M059J (cell line): ENCODE measurements around the gene SULT1B1. TPM values are rescaled to one million over a fixed set of nuclear protein-coding genes. Genes with fewer than 3 reads are reported as not detected.
"Not testable (repeated sequence)": the region's sequence is repeated elsewhere in the genome, so short reads cannot be mapped to it uniquely, and the experiment has no call there.

Experiments
- DNase-seq: peaks from one replicate; pipeline ENCODE4 v3.0.0-alpha.2; 2012; ENCODE audit warnings: low read depth
- total RNA-seq: library from RNA; depleted of rRNA; stranded (reverse); fragments of >200 nt; shearing (Covaris generic); gene quantifications from 2 replicates; pipeline ENCODE4 v1.2.3, GENCODE V29; 2014; rRNA removed

The SULT1B1 gene
- total RNA-seq = not detected in 2 replicates

GRCh38 chr4:69760455-69760854, at the start of gene SULT1B1:
Gene SULT1B1 (minus strand): TSS chr4:69760620. CDS start chr4:69755217, 5,403 bp downstream.
- DNase-seq = no peak

- DNase-seq = no peak
These were observed 40.2 kb upstream of the SULT1B1 start for GRCh38 chr4:69800599-69800998.

- no peak for DNase-seq
These were observed 38.9 kb upstream of the SULT1B1 start for GRCh38 chr4:69799337-69799736.

- no peak for DNase-seq
These were observed 33.3 kb upstream of the SULT1B1 start for GRCh38 chr4:69793732-69794131.

- DNase-seq = no peak
These were observed 27.5 kb upstream of the SULT1B1 start for GRCh38 chr4:69787879-69788278.

DNA sequence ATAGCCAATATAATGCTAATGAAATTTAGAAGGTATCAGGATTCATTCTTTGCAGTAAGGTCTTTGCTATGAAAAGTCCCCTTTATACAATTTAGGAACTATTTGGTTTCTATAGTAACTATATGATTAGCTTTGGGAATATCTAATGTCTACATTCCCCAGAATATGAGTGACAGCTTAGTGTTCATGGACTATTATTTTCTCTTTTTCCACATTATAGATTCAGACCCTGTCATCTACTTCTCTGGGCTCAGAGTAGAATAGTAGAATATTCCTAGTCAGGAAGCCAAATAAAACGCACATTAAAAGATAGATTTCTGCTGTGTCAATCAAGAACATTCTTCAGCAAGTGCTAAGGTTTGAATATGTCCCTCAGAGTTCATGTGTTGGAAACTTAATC, 26.1 kb upstream of the SULT1B1 start:
- DNase-seq = no peak

- no peak for DNase-seq
These were observed 24.9 kb upstream of the SULT1B1 start for GRCh38 chr4:69785211-69785831.

DNA sequence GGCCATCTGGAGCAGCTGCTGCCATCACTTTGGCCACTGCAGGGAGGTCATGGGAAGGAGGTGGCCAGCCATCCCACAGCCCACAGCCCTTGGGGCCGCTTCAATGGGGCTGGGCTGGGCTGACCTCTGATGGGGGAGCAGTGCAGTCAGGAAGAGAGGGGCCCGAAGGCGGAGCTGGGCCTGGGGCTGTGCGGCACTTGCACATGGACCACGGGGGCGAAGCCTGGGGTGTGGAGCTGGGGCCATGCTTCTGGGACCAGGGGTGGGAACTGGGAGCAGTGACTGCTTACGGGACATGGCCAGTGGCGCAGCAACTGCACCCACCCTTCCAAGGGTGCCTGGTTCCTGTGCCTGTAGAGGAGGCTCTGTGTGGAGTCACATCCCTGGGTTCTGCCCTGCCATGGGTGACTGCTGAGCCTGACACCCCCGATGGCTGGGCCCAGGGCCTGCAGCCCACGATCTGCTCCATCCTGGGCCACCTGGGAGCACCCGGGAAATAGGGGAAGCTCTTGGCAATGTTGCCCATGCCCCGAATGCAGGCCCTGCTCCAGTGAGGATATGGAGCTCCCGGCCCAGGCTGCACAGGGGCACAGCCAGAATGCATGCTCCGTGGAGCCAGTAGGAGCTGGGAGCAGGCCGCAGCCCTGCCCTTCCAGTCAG, 22.4 kb upstream of the SULT1B1 start:
- DNase-seq = no peak

DNA sequence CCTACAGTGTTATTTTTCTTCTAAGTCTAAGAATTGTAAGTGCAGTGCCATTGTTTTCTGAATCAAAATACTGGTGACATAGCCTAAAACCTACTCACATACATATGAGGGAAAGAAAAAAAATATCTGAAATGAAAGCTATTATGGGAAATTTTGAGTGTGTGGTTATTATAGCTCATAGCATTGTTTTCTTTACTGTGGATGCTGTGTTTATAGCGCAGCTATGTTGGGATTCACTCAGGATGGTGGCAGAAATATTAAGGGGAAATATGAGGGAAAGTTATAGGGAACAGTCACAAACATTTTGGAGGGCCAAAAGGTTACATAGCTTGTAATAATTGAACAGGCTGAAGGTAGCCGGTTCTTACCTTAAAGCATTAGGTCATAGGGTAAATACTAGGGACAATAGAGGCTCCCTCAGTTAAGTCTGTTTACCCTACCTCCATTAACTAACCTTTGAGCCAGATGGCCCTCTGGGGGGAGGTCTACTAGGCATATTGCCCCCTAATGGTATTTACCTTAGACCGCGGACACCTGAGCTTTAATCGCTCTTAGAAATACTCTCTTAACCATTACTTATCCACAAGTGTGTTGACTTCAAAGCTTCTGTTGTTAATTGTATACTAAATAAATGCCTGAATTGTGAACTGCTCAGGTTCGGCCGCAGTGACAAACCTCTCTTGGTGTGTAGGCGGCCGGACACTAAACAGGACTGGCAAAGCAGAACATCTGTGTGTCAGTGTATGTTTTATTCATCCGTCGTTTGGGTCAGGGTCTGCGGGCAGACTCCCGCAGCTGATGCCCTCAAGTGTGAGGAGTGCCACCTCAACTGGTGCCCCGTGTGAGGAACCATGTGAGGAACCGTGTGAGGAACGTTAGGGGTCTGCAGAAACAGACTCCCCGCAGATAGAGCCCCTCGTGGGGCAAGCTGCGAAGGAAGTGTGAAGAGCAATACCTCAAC, 21.3 kb upstream of the SULT1B1 start:
- no peak for DNase-seq

- no peak for DNase-seq
These were observed 19.7 kb upstream of the SULT1B1 start for GRCh38 chr4:69780141-69780540.

- DNase-seq = no peak
These were observed 16.3 kb upstream of the SULT1B1 start for GRCh38 chr4:69776696-69777095.

DNA sequence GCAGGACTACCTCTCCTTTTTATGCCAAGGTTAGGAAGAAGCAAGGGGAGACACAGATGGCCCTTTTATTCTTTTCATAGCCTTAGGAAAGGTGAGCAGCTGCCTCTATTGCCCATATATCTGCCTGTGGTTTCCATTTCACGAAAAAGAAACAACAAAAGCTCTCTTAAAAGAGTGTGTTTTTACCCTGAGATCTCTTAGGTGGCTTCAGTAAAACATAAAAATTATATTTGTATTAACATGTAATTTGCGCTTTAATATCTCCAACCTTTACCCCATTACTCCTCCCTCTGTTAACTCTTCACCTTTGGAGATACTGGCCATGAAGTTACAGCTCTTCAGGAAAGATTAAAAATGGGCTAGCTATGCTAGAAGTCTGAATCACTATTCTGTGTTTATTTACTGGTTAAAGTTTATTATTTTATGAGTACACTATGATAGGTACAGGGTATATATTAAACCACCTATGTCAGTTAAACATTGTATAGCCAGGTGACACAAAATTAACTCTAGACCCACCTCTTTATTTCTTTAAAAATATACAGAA, 15.0 kb upstream of the SULT1B1 start:
- no peak for DNase-seq

GRCh38 chr4:69773484-69773883, 13.1 kb upstream of the SULT1B1 start:
- DNase-seq = no peak

DNA sequence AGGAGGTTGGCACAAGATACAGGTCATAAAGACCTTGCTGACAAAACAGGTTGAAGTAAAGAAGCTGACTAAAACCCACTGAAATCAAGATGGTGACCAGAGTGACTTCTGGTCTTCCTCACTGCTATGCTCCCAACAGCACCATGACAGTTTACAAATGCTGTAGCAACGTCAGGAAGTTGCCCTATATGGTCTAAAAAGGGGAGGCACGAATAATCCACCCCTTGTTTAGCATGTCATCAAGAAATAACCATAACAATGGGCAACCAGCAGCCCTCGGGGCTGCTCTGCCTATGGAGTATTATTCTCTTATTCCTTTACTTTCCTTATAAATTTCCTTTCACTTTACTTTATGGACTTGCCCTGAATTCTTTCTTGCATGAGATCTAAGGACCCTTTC, 8.1 kb upstream of the SULT1B1 start:
- not testable (repeated sequence) for DNase-seq

- no peak for DNase-seq
These were observed 5.3 kb upstream of the SULT1B1 start for GRCh38 chr4:69765751-69766150.

GRCh38 chr4:69764311-69764710, 3.9 kb upstream of the SULT1B1 start:
- DNase-seq = no peak

DNA sequence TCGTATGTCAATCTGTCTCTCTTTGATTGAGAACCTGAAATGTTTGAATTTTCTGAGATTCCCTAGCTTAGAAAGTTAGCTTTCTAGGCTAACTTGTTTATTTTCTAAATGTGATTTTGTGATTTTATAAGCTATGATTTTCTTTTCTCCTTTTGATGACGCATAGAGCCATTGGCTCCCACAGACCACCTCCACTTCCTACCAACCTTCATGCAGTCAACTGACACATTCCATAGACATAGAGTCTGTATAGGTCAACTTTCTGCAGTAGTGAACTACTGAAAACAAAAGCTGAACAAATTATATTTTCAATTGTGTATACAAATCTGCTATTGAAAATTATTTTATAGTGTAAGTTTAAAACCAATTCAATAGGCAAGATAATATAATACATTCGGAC, 2.8 kb upstream of the SULT1B1 start:
- DNase-seq = no peak

DNA sequence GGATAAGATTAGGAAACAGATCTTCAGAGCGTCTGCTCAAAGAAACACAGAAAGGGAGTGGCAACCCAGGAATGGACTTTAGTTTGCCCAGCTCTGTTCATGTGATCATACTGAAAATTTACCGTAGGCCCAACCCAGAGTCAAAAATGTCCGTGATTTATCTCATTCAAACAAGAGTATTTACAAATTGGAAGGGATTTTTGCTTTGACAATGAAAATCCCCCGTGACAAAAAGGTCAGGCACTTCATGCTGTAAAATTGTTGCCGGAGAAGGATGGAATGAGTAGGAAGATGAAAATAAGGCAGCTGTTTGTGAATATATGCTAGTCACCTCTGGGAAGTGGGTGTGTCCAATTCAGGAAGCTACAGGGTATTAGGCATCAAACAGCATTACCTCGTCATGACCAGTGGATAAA, 1.2 kb downstream of the SULT1B1 start:
- no peak for DNase-seq

DNA sequence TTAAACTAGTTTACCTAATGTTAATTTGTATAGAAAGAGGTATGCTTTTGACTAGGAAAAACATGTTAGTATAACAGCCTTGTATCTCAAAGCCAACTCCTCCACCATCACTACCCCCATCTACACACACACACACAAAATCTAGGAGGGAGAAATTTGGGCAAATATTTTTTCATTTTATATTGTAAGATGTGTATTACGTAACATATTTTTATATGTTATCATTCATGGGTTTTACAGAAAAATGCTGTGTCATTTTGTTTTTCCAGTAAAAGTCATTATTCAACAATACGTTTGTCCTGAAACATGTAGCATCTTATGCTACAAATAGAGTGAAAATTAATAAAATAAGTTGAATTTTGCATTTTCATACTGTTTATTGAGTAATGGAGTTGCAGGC, 3.0 kb downstream of the SULT1B1 start:
- DNase-seq = no peak

DNA sequence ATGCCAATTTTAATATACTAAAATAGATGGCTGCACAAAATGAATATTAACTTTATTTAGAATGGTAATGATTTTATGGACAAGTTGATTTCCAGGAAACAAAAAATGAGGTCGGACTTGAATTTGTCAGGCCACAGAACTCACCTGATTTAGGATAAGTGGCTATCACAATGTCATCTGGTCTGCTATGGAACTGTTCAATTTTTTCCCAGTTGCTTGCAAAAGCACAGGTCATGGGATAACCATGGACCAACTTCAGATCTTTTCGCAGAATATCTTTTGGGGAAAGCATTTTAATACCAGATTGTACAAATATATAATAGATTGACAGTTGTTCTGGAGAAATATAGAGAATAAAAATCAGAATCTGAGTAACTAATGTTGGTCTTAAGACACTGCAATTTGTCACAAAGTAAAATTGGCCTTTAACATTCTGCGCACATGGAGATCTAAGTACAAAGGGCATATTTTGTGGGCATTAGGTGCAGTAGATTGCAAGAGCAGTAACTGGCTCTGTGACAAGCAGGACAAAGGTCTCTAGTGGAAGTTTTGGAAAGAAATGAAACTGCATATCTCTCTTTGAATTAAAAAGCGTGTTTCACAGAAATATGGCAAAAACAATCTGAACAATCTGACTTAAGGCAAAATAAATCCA, 5.4 kb downstream of the SULT1B1 start:
- no peak for DNase-seq

GRCh38 chr4:69753686-69754085, 6.7 kb downstream of the SULT1B1 start:
- no peak for DNase-seq

DNA sequence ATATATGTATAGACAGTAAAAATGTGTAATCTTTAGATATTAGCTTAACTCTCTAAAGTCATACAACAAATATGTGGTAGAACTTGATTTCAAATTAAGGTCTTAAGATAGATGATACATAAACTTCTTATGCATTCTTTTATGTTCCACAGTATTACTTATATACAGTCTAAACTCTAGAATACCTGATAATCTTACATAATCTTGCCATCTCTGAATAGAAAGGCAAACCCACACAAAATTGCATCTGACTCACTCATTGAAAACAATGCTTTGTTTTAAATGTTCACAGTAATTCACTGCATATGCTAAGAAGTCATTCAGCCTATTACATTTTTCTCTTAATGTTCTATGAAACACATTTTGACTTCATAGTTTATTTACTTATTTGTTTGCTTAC, 10.1 kb downstream of the SULT1B1 start:
- no peak for DNase-seq
